ENCODE measurements around the gene PARG.
"Not testable (repeated sequence)": the region's sequence is repeated elsewhere in the genome, so short reads cannot be mapped to it uniquely, and the experiment has no call there.

PARG gene

DNA sequence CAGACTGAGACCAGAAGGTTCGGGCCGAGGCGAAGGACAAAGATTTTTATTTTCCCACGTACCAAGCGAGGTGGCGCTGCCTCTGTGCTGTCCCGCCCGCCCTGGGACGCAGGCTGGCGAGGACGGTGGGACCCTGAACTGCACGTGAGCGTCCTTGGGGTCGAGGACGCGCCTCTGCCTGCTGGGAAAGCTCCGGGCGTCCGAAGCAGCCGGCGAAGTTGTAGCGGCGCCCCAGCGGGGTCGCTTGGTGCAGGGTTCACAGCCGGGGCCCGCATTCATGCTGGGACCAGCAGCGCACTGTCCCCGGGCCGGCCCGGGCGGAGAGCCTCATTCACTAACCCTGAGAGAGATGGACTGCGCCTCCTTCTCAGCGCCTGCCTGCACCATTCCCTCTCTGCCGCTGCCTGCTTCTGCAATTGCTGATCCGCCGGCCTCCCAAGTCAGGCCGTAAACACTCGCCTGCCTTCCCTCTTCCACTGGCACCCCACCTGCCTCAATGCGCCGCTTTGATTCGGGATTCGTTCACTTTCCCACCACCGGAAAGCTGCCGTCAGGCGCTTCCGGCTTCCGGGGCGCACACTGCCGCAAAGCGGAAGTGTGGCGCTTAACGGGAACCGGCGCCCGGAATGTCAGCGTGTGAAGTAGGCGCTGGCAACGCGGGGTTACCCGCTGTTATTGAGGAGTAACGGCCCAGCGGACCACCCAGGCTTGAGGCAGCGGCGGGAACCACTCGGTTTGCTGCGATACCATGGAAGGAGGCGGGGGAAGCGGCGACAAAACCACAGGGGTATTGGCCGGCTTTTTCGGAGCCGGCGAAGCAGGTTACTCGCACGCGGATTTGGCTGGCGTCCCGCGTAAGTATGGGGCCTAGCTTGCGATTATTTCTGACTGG is at the start of gene PARG, which contains the start of gene TIMM23B:
Gene PARG, minus strand, starts transcription at position 581 of the 892 bp plus-strand sequence. Its CDS starts 302 bp downstream, at position 279.
Gene TIMM23B, plus strand, starts transcription at position 607 of the 892 bp plus-strand sequence. Its CDS starts 142 bp downstream, at position 749.
- peak; percentile 73 for DNase-seq

DNA sequence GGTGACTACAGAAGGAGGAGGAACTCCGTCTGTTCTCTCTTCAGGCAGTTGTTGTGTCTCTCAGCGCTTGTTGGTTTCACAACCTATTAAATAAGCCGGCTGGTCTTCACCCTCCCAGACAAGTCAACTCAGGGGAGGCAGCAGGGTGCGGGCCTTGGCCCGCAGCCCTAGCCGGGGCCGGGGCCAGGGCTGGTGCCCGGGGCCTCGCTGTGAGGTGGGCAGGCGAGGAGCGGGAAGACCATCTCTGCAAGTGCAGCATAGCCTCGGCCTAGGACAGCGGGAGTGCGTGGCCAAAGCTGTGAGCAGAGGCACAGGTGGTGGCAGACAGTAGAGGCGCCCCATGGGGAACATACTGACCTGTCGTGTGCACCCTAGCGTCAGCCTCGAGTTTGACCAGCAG is 46.5 kb upstream of the PARG start, which contains the start of gene AGAP6:
Gene AGAP6, plus strand, starts transcription at position 31 of the 400 bp plus-strand sequence. Its CDS starts 310 bp downstream, at position 341.
- DNase-seq, result not testable (repeated sequence)

DNA sequence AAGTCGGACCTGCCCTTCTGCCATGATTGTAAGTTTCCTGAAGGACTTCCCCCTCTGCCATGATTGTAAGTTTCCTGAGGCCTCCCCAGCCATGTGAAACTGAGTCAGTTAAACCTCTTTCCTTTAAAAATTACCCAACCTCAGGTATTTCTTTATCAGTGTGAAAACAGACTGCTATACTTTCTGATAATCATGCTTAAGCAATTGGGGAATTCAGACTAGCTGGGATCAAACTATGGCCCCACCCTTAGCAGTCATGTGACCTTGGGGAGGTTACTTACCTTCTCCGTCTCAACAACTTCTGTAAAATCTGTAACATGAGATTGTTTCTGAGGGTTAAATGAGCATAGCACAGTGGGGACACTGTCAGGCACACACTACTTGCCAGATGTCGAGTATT is 45.4 kb upstream of the PARG start:
- DNase-seq, result not testable (repeated sequence)

DNA sequence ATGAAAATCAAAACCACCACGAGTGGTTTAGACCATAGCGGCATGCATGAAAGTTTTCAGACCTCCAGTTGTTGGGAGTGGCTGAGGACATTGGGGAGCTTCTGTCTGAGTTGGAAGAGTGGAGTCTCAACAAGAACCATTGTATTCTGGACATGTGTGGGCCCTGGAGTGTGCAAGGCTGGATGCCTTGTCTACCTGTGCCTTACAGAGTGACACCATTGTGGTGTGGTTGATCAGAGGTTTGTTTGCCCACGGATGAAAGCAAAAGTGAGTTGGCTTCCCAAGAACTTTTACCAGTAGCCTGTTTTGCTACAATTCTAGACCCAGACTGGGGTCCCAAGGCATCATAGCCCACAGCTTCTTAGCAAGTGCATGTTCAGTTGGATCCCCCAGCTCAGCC is 35.9 kb upstream of the PARG start:
- not testable (repeated sequence) for DNase-seq

DNA sequence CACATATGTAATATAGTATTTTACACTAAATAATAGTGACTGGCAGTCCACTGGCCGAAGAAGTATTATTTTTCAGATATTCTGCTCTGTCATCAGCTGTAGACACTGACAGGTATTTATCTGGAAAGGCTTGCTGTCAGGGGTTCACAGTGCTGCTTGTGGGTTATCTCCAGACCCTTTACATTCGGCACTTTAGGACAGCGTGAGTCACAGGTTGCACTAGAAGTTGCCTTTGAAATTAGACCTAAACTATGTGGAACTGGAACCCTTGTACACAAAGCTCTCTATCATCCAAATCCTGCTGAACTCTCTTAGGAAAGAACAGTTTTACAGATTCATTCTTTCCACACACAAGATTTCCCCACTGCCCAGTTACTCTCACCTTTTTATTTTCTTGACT is 30.3 kb upstream of the PARG start:
- DNase-seq, result not testable (repeated sequence)

DNA sequence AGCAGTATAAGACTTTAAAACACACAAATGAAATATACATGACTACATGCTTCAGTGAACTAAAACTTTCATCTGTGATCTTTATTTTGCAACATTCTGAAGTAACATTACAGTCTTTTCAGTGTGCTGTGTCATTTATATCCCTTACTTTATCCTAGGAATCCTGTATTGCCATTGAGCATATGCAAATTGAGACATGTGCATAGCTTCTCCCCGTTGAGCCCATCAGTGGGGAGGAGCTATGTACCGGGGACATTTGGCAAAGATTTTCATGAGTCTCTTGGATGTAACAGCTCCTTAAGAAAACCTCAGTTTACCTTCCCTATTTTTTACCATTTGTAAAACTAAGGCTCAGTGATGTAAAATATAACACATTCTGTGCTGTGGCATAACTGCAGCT is 29.6 kb upstream of the PARG start:
- not testable (repeated sequence) for DNase-seq

DNA sequence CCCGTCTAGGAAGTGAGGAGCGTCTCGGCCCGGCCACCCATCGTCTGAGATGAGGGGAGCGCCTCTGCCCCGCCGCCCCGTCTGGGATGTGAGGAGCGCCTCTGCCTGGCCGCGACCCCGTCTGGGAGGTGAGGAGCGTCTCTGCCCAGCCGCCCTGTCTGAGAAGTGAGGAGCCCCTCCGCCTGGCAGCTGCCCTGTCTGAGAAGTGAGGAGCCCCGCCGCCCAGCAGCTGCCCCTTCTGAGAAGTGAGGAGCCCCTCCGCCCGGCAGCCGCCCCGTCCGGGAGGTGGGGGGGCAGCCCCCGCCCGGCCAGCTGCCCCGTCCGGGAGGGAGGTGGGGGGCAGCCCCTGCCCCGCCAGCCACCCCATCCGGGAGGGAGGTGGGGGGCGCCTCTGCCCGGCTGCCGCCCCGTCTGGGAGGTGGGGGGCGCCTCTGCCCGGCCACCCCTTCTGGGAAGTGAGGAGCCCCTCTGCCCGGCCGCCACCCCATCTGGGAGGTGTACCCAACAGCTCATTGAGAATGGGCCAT is 28.6 kb upstream of the PARG start:
- DNase-seq, result not testable (repeated sequence)

DNA sequence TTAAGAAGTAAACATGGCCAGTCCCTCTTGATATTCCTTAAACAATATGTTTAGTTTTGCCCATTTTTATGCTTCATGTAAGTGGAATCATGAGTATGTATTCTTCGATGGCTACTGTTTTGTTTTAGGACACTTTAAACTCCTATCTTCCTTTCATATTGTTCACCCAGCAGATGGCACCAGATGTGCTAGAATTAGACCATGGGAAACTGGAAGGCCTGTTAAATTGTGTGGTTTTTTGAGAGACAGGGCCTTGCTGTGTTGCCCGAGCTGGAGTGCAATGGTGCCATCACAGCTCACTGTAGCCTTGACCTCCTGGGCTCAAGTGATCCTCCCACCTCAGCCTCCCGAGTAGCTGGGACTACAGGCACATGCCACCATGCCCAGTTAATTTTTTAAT is 11.3 kb upstream of the PARG start:
- not testable (repeated sequence) for DNase-seq

DNA sequence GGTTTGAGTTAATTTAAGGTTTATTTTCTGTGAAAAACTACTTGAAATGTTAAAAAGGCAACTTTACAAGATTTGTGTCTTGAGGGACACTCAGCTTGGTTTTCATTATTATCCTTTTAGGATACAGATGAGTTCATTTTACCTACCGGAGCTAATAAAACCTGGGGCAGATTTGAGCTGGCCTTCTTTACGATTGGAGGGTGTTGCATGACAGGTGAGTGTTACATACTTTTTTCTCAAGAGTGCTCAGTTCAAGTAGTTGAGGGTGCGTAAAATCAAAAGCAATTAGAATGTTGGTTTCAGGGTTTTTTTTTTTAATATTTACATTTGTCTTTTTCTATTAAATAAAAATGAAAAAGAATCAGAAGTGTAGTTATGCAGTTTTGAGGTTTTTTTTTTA is 10.2 kb upstream of the PARG start:
- DNase-seq, result not testable (repeated sequence)

DNA sequence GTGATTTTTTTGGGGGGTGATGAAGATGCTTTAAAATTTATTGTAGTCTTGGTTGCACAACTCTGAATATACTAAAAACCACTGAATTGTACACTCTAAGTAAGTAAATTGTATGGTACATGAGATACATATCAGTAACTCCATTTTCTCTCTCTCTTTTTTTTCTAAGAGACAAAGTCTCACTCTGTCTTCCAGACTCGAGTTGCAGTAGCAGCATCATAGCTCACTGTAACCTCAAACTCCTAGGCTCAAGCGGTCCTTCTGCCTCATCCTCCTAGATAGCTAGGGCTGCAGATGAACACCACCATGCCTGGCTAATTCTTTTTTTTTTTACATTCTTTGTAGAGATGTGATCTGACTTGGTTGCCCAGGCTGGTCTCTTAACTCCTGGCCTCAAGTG is 6.9 kb upstream of the PARG start:
- not testable (repeated sequence) for DNase-seq

DNA sequence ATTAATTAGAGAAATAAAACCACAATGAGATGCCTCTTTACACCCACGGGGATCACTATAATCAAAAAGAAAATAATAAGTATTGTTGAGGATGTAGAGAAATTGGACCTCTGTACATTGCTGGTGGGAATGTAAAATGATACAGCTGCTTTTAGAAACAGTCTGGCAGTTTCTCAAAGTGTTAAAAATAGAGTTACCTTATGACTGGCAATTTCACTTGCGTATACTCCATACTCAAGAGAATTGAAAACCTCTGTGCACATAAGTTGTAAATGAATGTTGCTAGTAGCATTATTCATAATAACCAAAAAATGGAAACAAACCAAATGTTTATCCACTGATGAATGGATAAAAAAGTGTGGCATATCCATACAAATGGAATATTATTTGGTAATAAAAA is 6.3 kb upstream of the PARG start:
- not testable (repeated sequence) for DNase-seq

DNA sequence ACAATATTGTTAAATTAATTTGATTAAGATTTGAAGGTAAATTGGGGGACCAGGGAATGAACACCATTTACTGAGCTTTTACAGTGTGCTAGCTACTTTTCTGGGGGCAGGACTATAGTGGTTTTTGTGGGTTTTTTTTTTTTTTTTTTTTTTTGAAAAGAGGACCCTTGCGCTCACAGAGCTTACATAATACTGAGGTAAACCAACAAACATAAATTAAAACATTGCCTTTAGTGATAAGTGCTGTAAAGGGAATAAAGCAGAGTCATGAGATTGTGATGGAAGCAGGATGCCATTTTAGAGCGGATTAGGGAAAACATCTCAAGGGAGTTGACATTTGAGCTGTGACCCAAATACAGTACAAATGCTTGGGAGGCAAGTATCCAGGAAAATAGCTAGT is 1.8 kb upstream of the PARG start:
- DNase-seq, result not testable (repeated sequence)

DNA sequence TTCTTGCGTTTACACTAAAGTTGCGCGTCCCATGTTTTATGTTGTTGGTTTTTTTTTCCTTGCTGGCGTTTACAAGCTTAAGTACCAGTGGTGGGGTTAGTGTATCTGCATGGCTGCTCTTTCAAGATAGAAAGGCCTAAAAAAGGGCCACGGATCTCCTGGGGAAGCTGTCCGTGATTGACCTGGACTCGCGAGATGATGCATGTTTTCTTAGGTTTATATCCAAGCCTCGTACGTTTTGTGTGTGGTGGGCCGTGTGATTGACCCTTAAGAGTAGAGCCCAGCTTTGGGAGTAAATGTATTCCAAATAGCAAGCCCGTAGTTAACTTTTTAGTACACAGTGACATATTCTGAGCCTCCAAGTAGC is 495 bp upstream of the PARG start:
- DNase-seq, result not testable (repeated sequence)

DNA sequence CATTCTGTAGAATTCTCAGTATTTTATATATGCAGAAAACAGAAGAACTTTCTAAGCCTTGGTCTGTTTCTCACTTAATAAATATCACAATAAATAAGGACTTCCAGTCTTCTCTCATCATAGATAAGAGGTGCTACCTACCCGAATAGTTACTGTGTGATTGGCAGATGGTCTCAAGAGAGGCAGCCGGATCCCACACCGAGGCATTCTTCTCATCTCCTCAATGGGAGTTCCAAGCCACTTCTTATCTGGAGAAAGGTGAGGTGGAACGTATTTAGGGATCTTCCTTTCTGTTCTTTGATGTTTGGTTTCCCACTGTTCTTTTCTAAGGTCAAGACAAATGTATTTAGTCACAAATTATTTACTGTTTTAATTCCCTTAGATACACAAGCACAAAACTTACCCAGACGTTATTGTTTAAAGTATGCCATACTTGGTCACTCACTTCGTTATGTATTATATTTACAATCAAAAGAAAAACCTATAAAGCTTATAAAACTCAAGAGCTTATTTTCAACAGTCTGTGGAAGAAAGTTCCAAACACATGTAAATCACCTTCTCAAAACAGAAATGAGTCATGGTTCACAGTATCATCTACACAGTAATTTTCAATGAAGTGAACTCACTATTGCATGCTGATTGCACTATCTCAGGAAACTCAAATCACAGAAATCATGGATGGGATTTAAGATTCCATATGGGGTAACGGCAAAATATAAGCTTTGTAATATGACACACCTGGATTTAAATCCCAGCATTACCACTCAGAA is 9.7 kb downstream of the PARG start:
- not testable (repeated sequence) for DNase-seq

DNA sequence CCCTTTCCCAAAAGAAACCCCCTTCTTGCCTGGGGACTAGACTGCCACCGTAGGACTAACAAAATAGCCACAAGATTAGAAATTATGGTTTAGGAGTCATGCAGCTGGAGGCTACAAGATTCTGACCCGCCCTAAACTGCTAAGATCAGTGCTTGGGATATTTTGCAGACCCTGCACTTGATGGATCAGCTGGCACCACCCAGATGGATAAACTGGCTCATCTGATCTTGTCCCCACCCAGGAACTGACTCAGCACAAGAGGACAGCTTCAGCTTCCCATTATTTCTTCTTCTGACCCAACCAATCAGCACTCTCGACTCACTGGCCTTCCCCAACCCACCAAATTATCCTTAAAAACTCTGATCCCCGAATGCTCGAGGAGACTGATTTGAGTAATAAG is 10.6 kb downstream of the PARG start:
- not testable (repeated sequence) for DNase-seq

DNA sequence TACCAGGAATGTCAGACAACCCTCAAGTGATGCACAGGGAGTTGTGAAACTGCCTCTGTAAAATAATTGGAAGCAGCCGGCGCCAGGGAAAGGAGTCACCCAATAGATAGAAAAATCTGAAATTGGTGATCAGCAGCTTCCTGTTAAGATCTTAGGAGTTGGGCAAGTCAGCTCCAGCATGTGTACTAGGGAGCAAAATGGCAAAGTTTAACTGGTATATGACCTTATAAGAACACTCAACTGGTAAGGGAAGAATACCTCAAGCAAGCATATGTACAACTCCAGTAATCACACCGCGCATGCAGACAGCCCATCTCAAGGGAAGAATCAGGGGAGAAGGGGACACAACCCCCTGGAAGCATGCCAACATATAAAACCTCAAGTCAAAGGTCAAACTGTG is 18.3 kb downstream of the PARG start:
- not testable (repeated sequence) for DNase-seq

DNA sequence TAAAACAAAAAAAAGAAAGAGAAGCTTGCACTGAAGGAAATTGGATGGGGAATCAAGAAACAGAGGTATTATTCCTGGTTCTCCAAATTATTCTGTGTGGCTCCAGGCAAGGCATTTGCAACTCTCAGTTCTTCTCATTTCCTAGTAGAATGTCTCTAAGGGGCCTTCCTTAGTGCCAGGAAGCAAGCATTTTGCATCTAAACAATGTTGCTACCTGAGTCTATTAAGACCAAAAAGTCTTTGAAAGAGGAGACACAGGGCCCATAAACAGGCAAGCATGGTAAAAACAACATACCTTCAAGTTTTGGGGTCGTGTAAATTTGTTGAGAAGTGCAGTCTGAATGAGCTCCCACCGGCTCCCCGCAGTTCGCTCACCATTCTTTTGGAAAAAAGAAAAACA is 19.8 kb downstream of the PARG start:
- DNase-seq, result not testable (repeated sequence)

DNA sequence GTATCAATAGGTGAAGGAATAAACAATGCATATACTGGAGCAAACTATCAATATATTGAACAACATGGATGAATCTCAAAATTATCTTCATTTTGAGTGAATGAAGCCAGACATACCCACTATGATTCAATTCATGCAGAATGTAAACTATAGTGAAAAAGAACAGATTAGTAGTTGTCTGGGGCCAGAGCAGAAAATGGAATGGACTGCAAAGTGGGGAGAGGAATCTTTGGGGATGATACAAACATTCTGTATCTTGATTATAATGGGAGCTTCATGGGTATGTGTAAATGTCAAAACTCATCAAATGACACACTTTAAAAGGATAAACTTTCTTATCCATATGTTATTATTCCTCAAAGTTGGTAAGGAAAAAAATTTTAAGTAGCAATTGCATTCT is 23.9 kb downstream of the PARG start:
- DNase-seq, result not testable (repeated sequence)

DNA sequence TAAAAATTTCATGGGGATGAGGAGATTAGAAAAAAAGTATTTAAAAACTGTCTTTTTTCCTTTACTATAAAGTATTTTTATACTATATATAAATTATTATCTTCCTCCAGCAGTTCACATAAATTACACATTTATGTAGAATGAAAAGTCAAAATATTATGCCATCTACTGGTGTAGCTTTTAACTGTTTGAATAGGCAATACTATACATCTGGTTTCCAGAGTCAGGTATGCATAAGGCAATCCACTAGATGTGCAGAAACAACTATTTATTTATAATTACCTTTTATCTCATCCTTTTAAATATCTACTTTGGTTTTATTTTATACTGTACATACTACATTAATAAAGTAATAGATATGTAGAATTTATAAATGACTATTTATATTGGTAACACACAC is 25.4 kb downstream of the PARG start:
- DNase-seq, result not testable (repeated sequence)

DNA sequence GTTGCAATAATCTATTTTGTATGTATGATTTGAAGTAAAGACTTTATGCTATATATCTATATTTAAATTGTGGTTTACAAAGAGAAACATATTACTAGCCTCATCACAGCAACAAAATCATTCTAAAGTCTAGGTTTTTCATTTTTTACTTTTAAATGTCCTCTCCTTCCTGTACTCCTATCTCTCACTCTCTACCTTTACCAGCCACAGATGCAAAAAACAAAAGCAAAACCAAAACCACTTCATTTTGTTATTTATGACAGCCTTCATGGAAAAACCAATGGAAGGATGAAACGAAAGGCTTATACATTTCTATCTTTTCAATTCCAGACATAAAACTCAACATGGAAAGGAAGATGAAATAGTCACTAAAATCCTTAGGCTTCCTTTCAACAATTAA is 31.5 kb downstream of the PARG start:
- DNase-seq, result not testable (repeated sequence)

DNA sequence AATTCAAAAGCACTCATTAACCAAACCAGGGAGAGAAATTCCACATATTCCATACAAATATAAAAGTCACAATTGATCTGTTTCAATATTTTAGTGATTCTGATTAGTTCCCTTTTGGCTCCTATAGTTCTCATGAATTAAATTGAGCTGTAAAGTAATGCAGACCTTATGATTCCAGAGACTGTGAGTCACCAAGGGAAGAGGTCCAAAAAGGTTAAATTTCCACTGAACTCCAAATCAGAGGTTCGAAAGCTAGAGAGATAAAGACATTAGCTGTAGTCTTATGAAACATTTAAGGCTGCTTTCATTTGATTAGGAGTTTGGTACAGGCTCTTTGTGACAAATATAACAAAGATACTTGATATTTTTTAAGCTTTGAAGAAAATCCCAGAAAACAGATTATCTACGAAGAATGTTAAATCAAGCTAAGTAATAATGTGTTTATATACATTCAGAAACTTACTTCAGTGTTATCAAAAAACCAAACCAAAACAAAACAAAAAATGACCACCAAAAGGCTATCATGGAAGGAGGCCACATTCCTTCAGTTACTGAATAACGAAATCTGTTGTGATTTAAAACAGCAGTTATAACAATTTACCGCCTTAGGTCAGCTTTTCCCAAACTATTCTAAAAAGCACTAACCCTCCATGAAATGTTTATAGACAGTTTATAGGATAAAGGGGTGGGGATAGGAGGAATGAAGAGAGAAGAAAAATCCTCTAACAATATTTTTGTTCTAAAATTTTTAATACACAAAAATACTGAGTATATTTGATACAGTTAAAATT is 33.3 kb downstream of the PARG start:
- DNase-seq, result not testable (repeated sequence)

DNA sequence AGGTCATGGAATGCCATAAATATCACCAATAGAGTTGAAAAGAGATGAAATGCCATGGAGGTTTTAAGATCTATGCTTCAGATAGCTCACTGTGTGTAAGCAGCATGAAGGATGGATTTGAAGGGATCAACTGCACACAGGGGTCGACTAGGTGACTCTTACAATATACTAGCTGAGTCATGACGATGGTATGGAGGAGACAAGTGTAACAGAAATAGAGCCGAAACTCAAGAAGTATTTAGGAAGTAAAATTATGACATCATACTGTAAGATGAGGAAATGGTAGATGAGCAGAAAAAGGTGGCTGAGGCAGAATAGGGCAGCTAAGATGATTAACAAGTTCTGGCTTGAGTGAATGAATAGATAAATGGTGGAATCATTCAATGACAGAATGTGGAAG is 38.0 kb downstream of the PARG start:
- DNase-seq, result not testable (repeated sequence)
